NCI-H524 treated with DMSO at 0.1 percent for 48 hours (cell line): ENCODE measurements around the gene ALDH1A3.

ENCODE experiments used
- DNase-seq: peaks from one replicate; lab custom pipeline; 2025; lab: John Stamatoyannopoulos, UW

The ALDH1A3 gene

DNA sequence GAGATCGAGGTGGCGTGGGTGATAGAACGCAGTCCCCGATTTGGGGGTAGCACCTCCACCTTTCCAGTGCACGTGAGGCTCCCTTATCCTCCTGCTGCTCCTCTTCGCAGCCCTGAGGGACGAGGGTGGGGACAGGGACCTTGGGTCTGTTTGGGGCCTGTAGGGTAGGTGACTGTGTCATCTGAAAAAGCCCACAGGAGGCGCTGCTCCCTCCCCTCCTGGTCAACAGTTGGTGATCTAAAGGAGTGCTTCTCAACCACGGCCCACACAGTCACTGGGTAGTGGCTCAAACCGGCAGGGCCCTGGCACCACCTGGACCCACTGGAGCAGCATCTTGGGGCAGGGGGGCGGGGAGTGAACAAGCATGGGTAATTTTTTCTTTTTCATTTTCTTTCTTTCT lies 46.6 kb downstream of the ALDH1A3 start:
- DNase-seq = no peak

DNA sequence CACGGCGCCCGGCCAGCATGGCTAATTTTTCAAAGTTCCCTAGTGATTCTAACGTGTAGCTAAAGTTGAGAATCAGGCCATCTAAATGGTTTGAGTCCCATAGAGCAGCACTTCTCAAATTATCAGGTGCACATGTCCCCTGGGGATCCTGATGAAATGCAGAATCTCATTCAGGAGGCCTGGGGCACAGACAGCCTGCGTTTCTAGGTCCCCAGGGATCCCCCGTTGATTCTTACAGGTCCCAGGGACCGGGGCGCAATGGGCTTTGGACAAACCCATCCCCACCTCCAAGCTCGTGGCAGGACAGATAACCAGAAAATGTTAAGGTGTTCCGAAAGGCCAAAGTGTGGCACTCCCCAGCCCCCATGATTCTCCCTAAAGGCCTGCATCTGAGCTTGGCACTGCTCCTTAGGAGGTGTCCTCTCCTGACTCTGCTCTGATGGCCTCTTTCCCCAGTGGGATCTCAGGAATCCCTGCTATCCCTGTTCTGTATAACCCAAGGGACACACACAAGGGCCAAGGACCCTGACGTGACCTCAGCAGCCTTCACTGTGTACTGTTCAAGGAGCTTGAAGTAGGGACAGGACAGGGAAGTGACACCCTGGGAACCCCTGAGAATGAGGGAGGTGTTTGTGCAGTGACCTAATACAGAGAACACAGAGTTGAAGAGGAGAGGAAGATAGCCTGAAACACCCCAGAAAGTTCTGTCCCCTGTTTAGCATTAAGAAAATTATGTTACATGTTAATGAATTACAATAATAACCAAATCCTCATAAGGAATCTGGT lies 47.5 kb downstream of the ALDH1A3 start:
- DNase-seq = no peak

DNA sequence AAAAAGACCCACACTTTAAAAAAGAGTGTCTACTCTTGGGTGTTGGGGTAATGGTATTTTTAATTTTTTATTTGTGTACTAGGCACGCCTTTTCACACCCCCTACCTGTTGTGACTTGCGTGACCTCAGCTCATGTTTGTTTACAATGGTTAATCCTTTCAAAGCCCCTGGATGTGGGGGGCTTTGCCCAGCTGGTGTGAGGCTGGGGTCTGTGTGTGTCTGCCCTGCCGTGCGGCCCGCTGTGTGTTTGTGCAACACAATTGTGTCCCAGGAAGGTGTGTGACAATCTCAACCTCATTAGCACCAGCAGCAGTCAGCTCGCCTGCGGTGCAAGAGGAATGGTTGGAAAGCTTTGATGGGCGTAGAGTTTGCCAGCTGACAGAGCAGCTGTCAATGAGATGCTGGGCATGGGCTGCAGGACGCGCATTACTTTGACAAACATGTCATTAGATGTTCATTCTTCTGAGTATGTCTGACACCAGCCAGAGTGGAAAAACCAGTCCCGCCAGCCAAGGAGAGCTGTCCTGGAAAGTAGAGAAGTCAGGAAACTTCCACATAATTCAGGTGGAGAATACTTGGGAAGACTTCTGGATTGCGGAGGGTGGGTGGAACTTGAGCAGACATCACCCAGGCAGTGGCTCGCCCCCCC lies 49.1 kb downstream of the ALDH1A3 start:
- no peak for DNase-seq

DNA sequence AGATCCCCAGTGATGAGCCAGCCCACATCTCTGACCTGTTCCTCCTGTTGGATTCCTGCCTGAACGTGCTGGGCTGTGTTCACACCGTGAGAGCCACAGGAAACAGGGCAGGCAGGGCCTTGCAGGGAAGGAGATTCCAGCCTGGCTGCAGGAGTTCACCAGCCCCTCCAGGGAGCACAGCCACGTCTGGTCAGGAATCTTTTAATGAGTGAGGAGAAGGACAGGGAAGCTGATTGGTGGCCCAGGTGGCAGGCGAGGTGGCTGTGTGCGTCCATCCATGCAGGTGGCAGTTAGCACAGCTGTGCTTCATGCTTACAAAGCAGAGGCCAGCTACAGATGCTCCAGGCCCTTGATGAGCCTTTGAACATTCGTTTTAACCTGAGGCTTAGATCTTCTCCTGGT lies 50.0 kb downstream of the ALDH1A3 start:
- DNase-seq = peak; percentile 38

DNA sequence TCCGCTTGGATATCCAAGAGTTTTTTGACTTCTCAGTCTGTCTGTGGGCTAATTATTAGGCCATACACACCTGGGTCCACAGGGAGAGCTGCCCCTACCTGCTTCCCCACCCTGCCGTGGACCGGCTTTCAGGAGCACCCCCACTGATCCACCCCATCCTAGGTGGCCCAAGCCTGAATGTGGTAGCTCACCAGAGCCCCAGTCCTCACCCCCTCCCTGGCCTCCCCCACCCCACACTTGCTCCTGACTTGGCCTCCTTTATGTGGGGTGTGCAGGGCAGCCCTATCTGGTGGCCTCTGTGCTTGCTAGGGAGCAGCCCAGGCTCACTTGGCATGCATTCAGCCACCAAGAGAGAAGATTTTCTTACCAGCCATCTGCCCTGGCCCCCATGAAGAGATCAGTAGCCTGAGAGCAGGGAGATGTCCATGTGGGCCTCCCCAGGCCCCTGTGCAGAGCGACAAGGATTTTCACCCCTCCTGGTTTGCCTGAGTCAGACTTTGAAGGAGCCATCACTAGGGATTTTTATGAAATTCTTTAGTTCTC lies 50.7 kb downstream of the ALDH1A3 start:
- no peak for DNase-seq

DNA sequence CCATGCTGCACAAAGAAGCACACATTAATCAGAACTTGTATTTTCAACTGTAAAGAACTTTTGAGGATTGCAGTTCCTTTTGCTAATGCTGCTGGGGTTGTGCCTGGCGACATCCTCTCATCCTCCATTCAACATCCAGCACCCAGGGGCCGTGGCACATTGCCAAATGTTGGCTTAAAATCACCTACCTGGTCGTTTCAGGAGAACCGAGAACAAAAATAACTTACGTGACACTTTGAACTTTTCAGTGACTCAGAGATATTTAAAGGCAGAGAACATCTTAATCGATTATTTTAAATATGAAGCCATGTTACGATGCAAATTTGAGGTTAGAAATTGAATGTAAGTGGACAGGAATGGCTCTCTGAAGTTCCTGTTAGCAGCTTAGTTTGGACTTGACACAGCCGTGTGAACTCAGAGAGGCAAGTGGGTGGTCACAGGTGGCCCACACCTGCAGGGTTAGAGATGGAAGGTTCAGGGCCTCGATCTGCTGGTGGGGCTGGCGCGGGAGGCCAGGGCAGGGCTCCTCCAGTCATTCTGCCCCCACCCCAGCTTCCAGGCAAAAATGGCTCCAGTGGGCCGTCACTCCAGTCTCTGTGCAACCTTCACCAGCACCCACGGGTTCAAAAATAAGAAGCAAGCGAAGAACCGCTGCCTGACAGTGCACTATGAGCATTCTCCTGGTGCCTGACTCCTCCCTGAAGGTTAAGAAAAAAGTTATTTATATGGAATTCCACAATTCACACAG lies 51.7 kb downstream of the ALDH1A3 start:
- DNase-seq = no peak

DNA sequence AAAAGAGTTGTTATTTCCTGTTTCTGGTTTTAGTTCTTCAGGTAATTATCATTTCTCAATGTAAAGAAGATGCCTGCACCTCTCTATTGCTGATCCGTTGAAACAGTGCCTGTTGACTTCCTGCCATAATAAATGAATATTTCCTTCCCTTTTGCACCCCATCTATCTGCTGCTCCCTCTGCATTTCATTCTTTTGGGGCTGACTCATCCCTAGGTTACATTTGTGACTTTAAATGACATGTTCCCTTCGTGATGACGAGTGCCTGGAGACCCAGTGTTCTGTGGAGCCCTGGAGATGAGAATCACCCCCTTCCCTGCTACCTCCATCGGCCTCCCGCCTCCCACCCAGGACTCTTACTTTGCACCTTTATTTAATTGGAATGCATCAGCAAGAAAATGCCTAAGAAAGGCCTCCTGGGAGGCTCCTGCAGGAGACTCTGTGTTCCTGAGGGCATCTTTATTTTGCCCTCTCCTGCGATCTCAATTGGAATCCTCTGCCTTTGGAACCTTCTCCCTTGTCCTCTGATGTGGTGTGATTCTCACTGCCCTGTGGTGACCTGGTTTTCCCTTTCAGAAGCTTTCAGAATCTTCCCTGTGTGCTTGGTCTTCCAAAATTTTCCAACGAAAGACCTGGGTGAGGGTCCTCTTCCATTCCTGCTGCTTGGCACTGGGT lies 53.2 kb downstream of the ALDH1A3 start:
- DNase-seq = no peak

DNA sequence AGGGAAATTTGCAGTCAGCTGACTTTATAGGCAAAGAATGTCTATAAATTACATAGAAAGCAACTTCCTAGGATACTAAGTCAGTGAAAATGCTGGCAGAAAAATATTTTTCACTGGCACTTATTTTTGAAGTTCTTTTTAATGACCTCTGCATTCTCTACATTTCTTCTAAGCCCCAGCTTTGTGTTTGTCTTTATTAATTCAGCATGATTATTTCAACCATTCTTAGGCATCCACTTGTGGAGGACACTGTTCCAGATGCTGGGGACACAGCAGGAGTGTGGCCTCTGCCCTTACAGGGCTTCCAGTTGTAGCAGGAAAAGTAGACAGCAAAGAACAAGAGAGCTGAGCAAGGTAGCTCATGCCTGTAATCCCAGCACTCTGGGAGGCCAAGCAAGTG lies 54.5 kb downstream of the ALDH1A3 start:
- no peak for DNase-seq

DNA sequence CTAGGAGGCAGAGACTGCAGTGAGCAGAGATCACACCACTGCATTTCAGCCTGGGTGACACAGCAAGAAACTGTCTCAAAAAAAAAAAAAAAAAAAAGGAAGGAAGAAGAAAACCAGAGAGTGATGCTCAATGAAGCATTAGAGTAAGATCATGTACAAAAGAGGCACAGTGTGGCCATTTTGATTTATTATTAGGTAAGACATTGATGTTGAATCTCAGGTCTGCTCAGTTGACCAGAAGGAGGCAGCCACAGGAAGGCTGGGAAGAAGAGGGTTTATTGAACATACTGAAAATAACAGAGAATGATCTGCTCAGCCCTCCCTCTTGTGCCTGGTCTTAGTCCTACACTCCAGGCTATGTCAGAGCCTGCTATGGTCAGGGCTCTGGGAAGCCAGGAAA lies 55.1 kb downstream of the ALDH1A3 start:
- DNase-seq = no peak

DNA sequence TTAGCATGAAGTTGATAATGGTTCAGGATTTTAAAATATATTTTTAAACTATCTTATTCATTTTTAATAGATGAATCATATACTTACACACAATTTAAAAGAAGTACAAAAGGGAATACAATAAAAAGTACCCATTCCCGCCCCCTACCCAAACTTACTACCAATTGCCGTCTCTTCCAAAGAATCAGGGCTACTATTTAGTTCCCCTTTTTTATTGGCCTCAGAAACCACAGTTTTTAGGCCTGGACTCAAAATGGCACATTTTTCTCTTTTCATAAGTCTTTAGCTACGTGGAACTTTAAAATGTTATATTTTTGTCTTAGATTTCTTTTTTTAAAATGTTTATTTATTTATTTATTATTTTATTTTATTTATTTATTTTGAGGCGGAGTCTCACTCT lies 57.5 kb downstream of the ALDH1A3 start:
- DNase-seq = no peak

DNA sequence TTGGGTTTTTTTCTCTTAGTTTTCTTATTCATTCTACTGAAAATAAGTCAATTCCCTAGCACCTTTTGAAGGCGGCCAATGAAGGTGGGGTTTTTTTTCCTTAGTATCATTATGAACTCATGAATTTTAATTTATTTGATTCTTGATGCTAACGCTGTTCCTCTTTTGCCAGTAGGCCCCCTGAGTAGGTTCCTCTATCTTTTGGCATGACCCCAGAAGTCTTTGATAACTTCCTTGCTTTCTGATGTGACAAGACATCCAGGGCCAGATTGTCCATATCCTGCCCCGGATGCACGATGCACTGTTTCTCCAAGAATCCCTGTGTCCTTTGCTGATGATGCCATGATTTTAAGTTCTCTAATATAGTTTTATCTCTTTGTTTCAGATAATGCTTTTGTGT lies 60.2 kb downstream of the ALDH1A3 start:
- DNase-seq = no peak

DNA sequence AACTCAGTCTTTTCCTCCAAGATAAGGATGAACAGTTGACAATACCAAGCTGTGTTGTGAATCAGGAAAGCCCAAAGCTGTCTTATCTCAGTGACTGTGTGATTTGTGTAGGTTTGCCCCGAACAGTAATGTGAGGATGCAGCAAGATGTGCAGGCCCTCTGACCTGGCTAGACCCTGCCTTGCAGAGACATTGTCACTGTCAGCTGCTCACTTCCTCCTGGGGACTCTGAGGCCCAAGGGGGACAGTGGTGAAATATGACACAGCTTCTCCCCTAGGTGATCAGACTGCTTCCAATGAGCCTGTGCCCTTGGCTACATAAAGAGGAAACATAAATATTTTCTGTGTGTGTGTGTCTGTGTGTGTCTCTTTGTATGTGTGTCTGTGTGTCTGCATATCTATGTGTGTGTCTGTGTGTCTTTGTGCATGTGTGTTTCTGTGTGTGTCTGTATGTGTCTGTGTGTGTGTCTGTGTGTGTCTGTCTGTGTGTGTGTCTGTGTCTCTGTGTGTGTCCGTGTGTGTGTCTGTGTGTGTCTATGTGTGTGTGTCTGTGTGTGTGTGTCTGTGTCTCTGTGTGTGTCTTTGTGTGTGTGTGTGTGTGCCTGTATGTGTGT lies 61.2 kb downstream of the ALDH1A3 start:
- DNase-seq = no peak

DNA sequence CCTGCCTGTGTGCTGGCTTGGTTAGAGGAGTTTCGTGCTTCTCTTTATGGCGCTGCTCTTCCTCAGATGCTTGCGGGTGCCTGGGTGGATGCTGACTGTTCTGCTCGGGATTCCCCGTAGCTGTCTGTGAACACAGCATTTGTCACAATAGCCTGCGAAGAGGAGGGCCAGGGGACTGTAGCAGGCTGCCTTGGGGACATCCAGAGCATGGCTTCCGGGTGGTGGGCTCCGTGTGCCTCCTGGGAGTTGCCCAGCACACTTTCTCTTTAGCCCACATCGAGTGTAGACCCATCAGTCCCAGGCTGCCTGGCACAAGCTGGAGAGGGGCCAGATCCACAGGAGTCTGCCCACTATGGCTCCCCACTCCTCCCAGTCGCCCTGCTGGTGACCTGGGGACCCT lies 61.9 kb downstream of the ALDH1A3 start:
- DNase-seq = no peak

DNA sequence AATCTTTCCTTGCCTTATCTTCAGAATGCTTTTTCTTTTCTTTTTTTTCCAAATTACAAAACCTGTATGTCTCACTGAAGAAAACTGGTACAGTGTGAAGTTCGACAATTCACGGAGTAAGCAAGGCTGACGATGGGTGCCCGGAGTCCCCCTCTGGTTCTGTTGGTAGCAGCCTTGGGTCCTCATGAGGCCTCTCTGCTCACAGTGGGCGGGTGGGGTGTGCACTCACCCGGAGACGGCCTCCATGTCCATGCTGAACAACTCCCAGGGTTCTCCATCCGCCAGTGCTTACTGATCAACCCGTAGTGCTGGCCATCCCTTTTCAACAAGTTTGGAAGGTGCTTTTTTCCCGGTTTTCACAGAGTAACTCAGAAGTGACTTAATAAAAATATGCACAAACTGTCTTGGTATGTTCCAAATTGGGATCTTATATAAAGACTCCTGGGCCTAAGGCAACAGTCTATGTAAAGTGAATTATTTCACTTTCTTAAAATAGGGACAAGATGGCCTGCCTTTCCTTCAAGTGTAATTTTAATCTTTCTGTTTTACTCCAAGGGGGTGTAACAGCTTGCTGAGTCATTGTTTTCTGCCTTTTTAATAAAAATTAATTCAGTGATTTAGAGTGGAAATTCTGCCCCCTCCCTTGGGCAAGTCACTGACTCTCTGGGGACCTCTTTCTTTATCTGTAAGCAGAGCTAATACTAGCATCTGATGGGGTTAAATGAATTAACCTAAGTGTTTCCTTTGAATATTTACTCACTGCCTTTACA lies 63.2 kb downstream of the ALDH1A3 start:
- DNase-seq = no peak

DNA sequence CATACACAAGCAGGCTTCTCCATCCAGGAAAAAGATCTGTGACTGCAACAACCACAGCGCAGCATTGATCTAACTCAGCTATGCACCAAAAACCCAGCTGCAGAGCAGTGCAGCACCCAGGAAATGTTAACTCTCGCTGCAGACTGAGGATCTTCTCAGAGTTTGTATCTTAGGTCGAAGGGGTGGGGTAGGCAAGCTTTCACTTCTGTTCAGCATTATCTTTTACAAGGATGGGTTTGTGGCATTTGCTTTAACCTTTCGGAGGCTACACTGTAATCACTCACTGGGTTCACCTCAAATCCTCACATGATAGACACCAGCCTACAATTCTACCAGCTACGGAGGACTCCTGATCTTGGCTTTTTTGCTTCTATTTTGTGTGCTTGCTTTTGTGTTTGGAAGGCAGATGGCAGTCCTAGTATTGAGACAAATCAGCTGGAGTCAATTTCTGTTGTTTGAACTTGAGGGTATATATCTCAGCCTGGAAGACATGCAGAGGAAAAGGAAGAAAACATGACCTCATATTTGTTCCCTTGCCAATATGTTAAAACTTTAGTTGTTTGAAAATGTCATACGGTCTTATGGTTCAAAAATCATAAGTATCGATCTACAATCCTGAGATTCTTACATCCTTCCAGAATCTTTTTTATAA lies 64.7 kb downstream of the ALDH1A3 start:
- no peak for DNase-seq

DNA sequence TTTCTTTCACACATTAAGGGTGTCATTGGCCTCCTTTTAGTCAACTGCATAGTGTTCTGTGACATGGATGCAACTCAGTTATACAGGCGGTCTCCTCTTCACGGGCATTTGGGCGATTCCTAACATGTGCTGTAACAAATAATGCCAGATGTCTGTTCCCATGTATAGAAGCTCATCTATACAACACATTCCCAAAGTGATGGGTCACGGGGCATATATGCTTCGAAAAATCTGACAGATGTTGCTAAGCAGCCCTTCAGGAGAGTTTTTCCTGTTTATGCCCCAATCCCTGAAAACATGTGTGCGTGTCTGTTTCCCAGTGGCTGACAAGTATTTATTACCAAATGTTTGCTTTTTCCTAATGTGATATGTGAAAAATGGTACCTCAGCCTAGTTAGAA lies 65.4 kb downstream of the ALDH1A3 start:
- no peak for DNase-seq

DNA sequence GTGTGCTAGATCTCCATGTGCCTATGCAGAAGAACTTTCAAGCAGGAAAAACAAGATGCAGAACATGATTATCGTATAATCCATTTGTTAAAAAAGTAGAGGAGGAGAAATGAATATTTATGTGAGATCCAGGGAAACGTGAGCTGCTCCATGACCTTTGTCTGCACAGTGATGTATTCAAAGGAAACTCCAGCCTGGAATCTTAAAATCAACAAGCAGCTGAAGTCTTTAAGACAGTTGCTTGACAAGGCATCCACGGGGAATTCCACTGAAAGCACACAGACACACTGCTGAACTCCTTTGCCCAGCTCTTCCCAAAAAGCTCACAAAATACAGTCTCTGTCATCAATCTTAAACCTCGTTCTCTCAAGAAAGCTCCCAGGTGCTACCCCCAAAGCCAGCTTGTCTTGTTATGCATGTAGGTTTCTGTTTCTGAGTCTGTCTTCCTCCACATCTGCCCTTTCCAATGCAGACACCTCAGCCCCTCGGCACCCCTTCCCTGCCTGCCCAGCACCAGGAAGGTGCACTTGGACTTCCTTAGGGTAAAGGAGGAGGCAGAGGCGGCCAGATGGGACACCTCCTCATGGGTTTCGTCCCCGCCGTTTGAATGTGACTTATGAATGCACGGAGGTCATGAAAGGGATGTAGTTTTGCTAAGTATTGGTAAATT lies 68.3 kb downstream of the ALDH1A3 start:
- DNase-seq = no peak

DNA sequence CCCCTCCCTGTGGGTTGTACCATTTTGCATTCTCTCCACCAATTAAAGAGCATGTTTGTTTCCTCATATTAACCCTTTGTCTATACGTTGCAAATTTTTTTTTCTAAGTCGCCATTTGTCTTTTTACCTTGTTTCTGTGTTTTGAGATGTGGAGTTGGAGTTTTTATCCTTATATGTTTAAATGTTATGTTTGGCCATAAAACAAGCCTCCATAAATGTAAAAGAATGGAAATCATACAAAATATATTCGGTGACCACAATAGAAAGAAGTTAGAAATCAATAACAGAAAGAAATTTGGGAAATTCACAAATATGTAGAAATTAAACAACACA lies 68.8 kb downstream of the ALDH1A3 start:
- DNase-seq = no peak

DNA sequence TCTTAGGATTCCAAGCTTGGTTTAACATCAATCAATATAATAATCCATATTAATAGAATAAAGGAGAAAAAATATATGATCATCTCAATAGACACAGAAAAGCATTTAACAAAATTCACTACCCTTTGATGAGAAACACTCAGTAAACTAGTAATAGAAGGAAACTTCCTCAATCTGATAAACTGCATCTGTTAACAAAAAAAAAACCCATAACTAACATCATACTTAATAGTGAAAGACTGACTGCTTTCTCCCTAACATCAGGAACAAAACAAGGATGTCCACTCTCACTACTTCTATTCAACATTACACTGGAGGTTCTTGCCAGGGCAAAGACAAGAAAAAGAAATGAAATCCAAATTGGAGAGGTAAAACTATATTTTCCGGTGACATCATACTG lies 70.1 kb downstream of the ALDH1A3 start:
- DNase-seq = no peak

DNA sequence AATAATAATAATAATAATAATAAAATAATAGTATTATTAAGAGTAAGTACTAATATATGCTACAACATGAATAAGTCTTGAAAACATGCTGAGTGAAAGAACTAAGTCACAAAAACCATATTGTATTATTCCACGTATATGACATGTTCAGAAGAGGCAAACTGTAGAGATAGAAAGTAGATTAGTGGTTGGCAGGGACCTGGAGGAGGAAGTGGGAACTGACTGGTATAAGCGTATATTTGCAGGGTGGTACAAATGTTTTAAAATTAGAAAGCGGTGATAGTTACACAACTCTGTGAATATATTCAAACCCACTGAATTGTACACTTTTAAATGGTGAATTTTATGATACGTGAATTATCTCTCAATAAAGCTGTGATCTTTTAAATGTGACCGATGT lies 72.3 kb downstream of the ALDH1A3 start:
- DNase-seq = no peak
